ENCODE data around the gene OR2M2.

Gene OR2M2

GRCh38 chr1:248165186-248165585 is 9.4 kb upstream of the OR2M2 start:
- no peak for ATAC-seq
- no peak for TF ChIP-seq PPARA (CRISPR knock-in tag; IDR thresholded peaks at IDR 0.05; ENCODE audit: borderline replicate concordance)
- TF ChIP-seq TCF4 (CRISPR knock-in tag; IDR thresholded peaks at IDR 0.05; ENCODE audit: borderline replicate concordance), result no peak
- no peak for TF ChIP-seq TSHZ2 (CRISPR knock-in tag; IDR thresholded peaks at IDR 0.05)
- no peak for TF ChIP-seq GLIS3 (CRISPR knock-in tag; IDR thresholded peaks at IDR 0.05)
- no peak for TF ChIP-seq ZC3H10 (CRISPR knock-in tag; IDR thresholded peaks at IDR 0.05)
- no peak for TF ChIP-seq PATZ1 (CRISPR knock-in tag; IDR thresholded peaks at IDR 0.05; ENCODE audit: borderline replicate concordance)
- no peak for TF ChIP-seq ZNF70 (CRISPR knock-in tag; IDR thresholded peaks at IDR 0.05)
- TF ChIP-seq POU6F1 (CRISPR knock-in tag; IDR thresholded peaks at IDR 0.05; ENCODE audit: borderline replicate concordance, low read depth), result no peak
- no peak for TF ChIP-seq ZFP3 (CRISPR knock-in tag; IDR thresholded peaks at IDR 0.05)
- TF ChIP-seq RARB (CRISPR knock-in tag; IDR thresholded peaks at IDR 0.05), result no peak
- TF ChIP-seq TOX (CRISPR knock-in tag; IDR thresholded peaks at IDR 0.05; ENCODE audit: borderline replicate concordance), result no peak

- no peak for ATAC-seq
- TF ChIP-seq ARNTL (CRISPR knock-in tag; IDR thresholded peaks at IDR 0.05; ENCODE audit: borderline replicate concordance, low read depth) (no peak), TSHZ2 (CRISPR knock-in tag; IDR thresholded peaks at IDR 0.05) (no peak), ZNF565 (CRISPR knock-in tag; conservative IDR thresholded peaks at IDR 0.05; ENCODE audit: low read depth) (no peak), PATZ1 (CRISPR knock-in tag; IDR thresholded peaks at IDR 0.05; ENCODE audit: borderline replicate concordance) (no peak), BACH2 (CRISPR knock-in tag; IDR thresholded peaks at IDR 0.05; ENCODE audit: borderline replicate concordance) (no peak), CREB5 (CRISPR knock-in tag; IDR thresholded peaks at IDR 0.05; ENCODE audit: low read depth) (no peak), GLIS3 (CRISPR knock-in tag; IDR thresholded peaks at IDR 0.05) (no peak), TCF4 (CRISPR knock-in tag; IDR thresholded peaks at IDR 0.05; ENCODE audit: borderline replicate concordance) (no peak), RARB (CRISPR knock-in tag; IDR thresholded peaks at IDR 0.05) (no peak), PPARA (CRISPR knock-in tag; IDR thresholded peaks at IDR 0.05; ENCODE audit: borderline replicate concordance) (no peak), CSRNP3 (CRISPR knock-in tag; IDR thresholded peaks at IDR 0.05) (no peak), ZC3H10 (CRISPR knock-in tag; IDR thresholded peaks at IDR 0.05) (no peak), OSR1 (CRISPR knock-in tag; IDR thresholded peaks at IDR 0.05) (no peak), ZFP30 (CRISPR knock-in tag; IDR thresholded peaks at IDR 0.05) (no peak), ESRRG (CRISPR knock-in tag; IDR thresholded peaks at IDR 0.05) (no peak), ZNF8 (CRISPR knock-in tag; IDR thresholded peaks at IDR 0.05) (no peak)
Observed at GRCh38 chr1:248183996-248184395, 9.4 kb downstream of the OR2M2 start.

Data from SK-N-SH treated with all-trans-retinoic acid at 6 μM for 48 hours (cell line).